ENCODE measurements around the gene BCL2A1.

DNA sequence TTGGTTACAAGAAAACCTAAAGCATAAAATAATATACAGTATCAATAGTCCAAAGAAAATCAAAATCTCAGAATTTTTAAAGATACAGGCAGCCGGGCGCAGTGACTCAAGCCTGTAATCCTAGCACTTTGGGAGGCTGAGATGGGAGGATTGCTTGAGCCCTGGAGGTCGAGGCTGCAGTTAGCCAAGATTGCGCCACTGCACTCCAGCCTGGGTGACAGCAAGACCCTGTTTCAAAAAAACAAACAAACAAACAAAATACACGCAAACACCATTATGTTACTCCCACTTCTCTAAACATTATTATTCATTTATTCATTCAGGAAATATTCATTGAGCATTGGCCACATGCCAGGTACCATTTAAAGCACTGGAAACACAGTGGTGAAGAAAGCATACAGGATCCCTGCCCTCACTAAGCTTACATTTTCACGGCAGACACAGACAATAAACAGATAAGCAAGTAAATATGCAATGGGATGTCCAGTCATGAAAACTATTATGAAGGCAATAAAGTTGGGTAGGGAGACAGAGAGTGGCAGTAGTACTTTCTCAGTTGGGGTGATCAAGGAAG lies 6.7 kb downstream of the BCL2A1 start:
- TF ChIP-seq, protein P1, sequence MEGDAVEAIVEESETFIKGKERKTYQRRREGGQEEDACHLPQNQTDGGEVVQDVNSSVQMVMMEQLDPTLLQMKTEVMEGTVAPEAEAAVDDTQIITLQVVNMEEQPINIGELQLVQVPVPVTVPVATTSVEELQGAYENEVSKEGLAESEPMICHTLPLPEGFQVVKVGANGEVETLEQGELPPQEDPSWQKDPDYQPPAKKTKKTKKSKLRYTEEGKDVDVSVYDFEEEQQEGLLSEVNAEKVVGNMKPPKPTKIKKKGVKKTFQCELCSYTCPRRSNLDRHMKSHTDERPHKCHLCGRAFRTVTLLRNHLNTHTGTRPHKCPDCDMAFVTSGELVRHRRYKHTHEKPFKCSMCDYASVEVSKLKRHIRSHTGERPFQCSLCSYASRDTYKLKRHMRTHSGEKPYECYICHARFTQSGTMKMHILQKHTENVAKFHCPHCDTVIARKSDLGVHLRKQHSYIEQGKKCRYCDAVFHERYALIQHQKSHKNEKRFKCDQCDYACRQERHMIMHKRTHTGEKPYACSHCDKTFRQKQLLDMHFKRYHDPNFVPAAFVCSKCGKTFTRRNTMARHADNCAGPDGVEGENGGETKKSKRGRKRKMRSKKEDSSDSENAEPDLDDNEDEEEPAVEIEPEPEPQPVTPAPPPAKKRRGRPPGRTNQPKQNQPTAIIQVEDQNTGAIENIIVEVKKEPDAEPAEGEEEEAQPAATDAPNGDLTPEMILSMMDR (IDR thresholded peaks at IDR 0.05) = no peak
- no peak for TF ChIP-seq POLR2A (IDR thresholded peaks at IDR 0.05)
